GM23338 (cell line): ENCODE data around the gene MLXIPL.
"Not testable (repeated sequence)": the region's sequence is repeated elsewhere in the genome, so short reads cannot be mapped to it uniquely, and the experiment has no call there.

Experiments used
- EZH2phosphoT487 ChIP-seq: fragments of 200-600 bp; sonication (generic); IDR thresholded peaks from one replicate; pipeline ENCODE4 v1.8.1; 2018; ENCODE audit warnings: antibody characterized with exemption; ENCODE audit not compliant: unreplicated experiment
- JUNB ChIP-seq: IDR thresholded peaks from one replicate; pipeline ENCODE4 v1.6.1; 2016; ENCODE audit warnings: antibody characterized with exemption; ENCODE audit not compliant: unreplicated experiment

- not testable (repeated sequence) for TF ChIP-seq JUNB, EZH2phosphoT487
These were observed 74.2 kb downstream of the MLXIPL start for GRCh38 chr7:73550093-73550492.
